T-cell (primary cell): ENCODE results near the gene ACOT11. TPM values are rescaled to one million over a fixed set of nuclear protein-coding genes. Genes with fewer than 3 reads are reported as not detected.

Experiments
- ATAC-seq, 4 experiments: fragments of 200-7000 bp in 3 of 4; fragments of 150-1000 bp in 1 of 4; cut with Tn5 transposase; replicated peaks in 1 of 4; 1 replicate in 3 of 4; 2 replicates in 1 of 4; pipeline ENCODE4 v1.10.0; 2021; ENCODE audit warnings: moderate library complexity in 3 of 4, mild to moderate bottlenecking in 2 of 4, moderate number of reproducible peaks in 1 of 4
- CTCF ChIA-PET, 2 donors: fragments of 300-600 bp; sonication (Branson Sonifier 250); formaldehyde crosslinking; loops; one replicate each; lab custom pipeline; 2022; ENCODE audit warnings: antibody characterized with exemption in 2 of 2; lab: Charles Lee
- POLR2A ChIA-PET, 2 donors: fragments of 300-600 bp; sonication (Branson Sonifier 250); formaldehyde crosslinking; loops; one replicate each; lab custom pipeline; 2022; ENCODE audit warnings: antibody characterized with exemption in 2 of 2; lab: Charles Lee
- DNase-seq, 35 experiments: peaks; one replicate each; pipeline versions ENCODE4 v3.0.0 to v3.0.0-alpha.2; 2013 to 2023
- H3K27ac ChIP-seq: one replicate; pipeline ENCODE4 v1.5.1; 2013; ENCODE audit warnings: low read length
- H3K27me3 ChIP-seq, 2 experiments: replicated peaks in 1 of 2; 1 replicate in 1 of 2; 2 replicates in 1 of 2; pipeline versions ENCODE4 v1.6.1 to v1.7.0; 2013; ENCODE audit warnings: low read length in 1 of 2, mixed read lengths in 1 of 2; ENCODE audit not compliant: control insufficient read depth in 2 of 2, insufficient read depth in 2 of 2; ENCODE audit errors: extremely low read depth in 1 of 2
- H3K36me3 ChIP-seq, 2 donors: 1 replicate in 1 of 2; 2 replicates in 1 of 2; pipeline versions ENCODE4 v1.6.1 to v1.7.0; 2013; ENCODE audit warnings: low read length in 1 of 2; ENCODE audit not compliant: control insufficient read depth in 2 of 2, insufficient read depth in 1 of 2; ENCODE audit errors: extremely low read depth in 1 of 2
- H3K4me1 ChIP-seq, 2 experiments: 1 replicate in 1 of 2; 2 replicates in 1 of 2; pipeline versions ENCODE4 v1.6.1 to v1.7.0; 2013; ENCODE audit warnings: low read length in 2 of 2, mixed read lengths in 1 of 2; ENCODE audit not compliant: insufficient read depth in 2 of 2, control insufficient read depth in 1 of 2; ENCODE audit errors: extremely low read depth in 1 of 2
- H3K4me3 ChIP-seq, 2 donors: 1 replicate in 1 of 2; 2 replicates in 1 of 2; pipeline versions ENCODE4 v1.5.1 to v1.7.0; 2013; ENCODE audit warnings: mild to moderate bottlenecking in 2 of 2, low read length in 1 of 2, moderate library complexity in 1 of 2; ENCODE audit not compliant: control insufficient read depth in 1 of 2; ENCODE audit errors: extremely low read depth in 1 of 2
- H3K9me3 ChIP-seq: 2 replicates; pipeline ENCODE4 v1.7.0; 2013
- H3K27ac Mint-ChIP-seq, 2 donors: one replicate each; pipeline ENCODE4 v1.8.0; 2020 to 2021; ENCODE audit warnings: mild to moderate bottlenecking in 2 of 2, mixed read lengths in 2 of 2
- H3K27me3 Mint-ChIP-seq, 2 donors: one replicate each; pipeline ENCODE4 v1.8.0; 2021 to 2022; ENCODE audit warnings: mixed read lengths in 2 of 2
- H3K36me3 Mint-ChIP-seq: one replicate; pipeline ENCODE4 v1.8.0; 2021; ENCODE audit warnings: mixed read lengths
- H3K4me1 Mint-ChIP-seq, 3 donors: one replicate each; pipeline ENCODE4 v1.8.0; 2020 to 2022; ENCODE audit warnings: mixed read lengths in 3 of 3, mild to moderate bottlenecking in 1 of 3
- H3K4me3 Mint-ChIP-seq, 3 donors: one replicate each; pipeline ENCODE4 v1.8.0; 2020 to 2022; ENCODE audit warnings: mild to moderate bottlenecking in 3 of 3, mixed read lengths in 3 of 3, moderate library complexity in 3 of 3
- H3K9me3 Mint-ChIP-seq, 3 donors: one replicate each; pipeline ENCODE4 v1.8.0; 2020 to 2022; ENCODE audit warnings: mixed read lengths in 3 of 3
- WGBS: methylation state at CpG from one replicate; pipeline ENCODE4 v1.1.5; 2013; ENCODE audit warnings: missing lambda C conversion rate; ENCODE audit not compliant: insufficient coverage; 5-methylcytosine and 5-hydroxymethylcytosine counted together
- total RNA-seq, 35 experiments: library from RNA in 6 of 35; stranded (reverse) in 6 of 35; fragments of 120-200 nt in 1 of 35; gene quantifications; one replicate each; pipeline versions ENCODE4 v1.2.1 to v1.2.4 and lab custom pipeline; 2013 to 2026

ACOT11 gene
- total RNA-seq, 5 donors from 2014 or later (not counting 1 experiment from before 2014, with no cell fraction given) = 0.60 to 1.4 (median 0.93) TPM

GRCh38 chr1:54588377-54588776 lies 40.3 kb downstream of the ACOT11 start:
- POLR2A ChIA-PET = no interaction called here
- DNase-seq = peak in 1 of 35 experiments; percentile 14
- Mint-ChIP-seq H3K4me1 (peaks cover 5 to 7% (median 6%) of the 10 kb centered on the region in 3 donors), H3K4me3 (no peak overlapping the region), H3K27ac (peak overlapping the region in 1 of 2 donors; percentile 41), H3K27me3 (no peaks in the 10 kb centered on the region), H3K9me3 (no peaks in the 10 kb centered on the region), H3K36me3 (no peaks in the 10 kb centered on the region)
- CTCF ChIA-PET = no interaction called here
- WGBS = 36% methylated on average over 2 of the region's 2 CpGs
- peak in 2 of 4 experiments; percentile 55 to 64 for ATAC-seq
- Histone ChIP-seq H3K27ac (no peak overlapping the region), H3K36me3 (peaks cover 0 to 5% of the 10 kb centered on the region in 2 donors), H3K27me3 (peaks cover 0 to 2% of the 10 kb centered on the region in 2 experiments), H3K4me1 (peaks cover 0 to 3% of the 10 kb centered on the region in 2 experiments), H3K9me3 (no peaks in the 10 kb centered on the region), H3K4me3 (no peak overlapping the region)

GRCh38 chr1:54591127-54591756 lies 43.2 kb downstream of the ACOT11 start:
- ChIA-PET CTCF (no interaction called here), POLR2A (no interaction called here)
- Histone ChIP-seq H3K4me3 (no peak overlapping the region), H3K27ac (no peak overlapping the region), H3K9me3 (no peaks in the 10 kb centered on the region), H3K36me3 (no peaks in the 10 kb centered on the region), H3K4me1 (peaks cover 0 to 3% of the 10 kb centered on the region in 2 experiments), H3K27me3 (peaks cover 0 to 2% of the 10 kb centered on the region in 2 experiments)
- Mint-ChIP-seq H3K9me3 (no peaks in the 10 kb centered on the region), H3K27me3 (no peaks in the 10 kb centered on the region), H3K4me3 (no peak overlapping the region), H3K27ac (no peak overlapping the region), H3K36me3 (no peaks in the 10 kb centered on the region), H3K4me1 (peaks cover 5 to 7% (median 6%) of the 10 kb centered on the region in 3 donors)
- ATAC-seq (no peak), DNase-seq (no peak)
- WGBS = 73% methylated on average over 1 of the region's 5 CpGs

- ChIA-PET CTCF (interaction anchor here in 1 of 2 donors (0.6 kb wide), 1 partner anchor 1235 kb away, joined by 4 read pairs; no protein-coding TSS in a partner anchor), POLR2A (no interaction called here)
- 89% methylated on average over 2 of the region's 10 CpGs for WGBS
- Mint-ChIP-seq H3K27ac (no peak overlapping the region), H3K36me3 (no peaks in the 10 kb centered on the region), H3K27me3 (no peaks in the 10 kb centered on the region), H3K9me3 (no peaks in the 10 kb centered on the region), H3K4me3 (no peak overlapping the region), H3K4me1 (peaks cover under 1% of the 10 kb centered on the region in 3 donors)
- Histone ChIP-seq H3K27ac (no peak overlapping the region), H3K27me3 (peaks cover 0 to under 1% of the 10 kb centered on the region in 2 experiments), H3K36me3 (no peaks in the 10 kb centered on the region), H3K4me3 (no peak overlapping the region), H3K9me3 (no peaks in the 10 kb centered on the region), H3K4me1 (no peaks in the 10 kb centered on the region)
- no peak for ATAC-seq
- no peak for DNase-seq
These were observed 45.6 kb downstream of the ACOT11 start for GRCh38 chr1:54593571-54594160.

GRCh38 chr1:54594463-54594862 lies 46.4 kb downstream of the ACOT11 start:
- ChIA-PET POLR2A (no interaction called here), CTCF (interaction anchor here in 1 of 2 donors (0.6 kb wide), 2 partner anchors 45 to 1236 kb away, joined by 3 to 4 read pairs; no protein-coding TSS in a partner anchor)
- Mint-ChIP-seq H3K36me3 (no peaks in the 10 kb centered on the region), H3K9me3 (no peaks in the 10 kb centered on the region), H3K27me3 (no peaks in the 10 kb centered on the region), H3K4me3 (no peak overlapping the region), H3K4me1 (no peaks in the 10 kb centered on the region), H3K27ac (no peak overlapping the region)
- DNase-seq (no peak), ATAC-seq (no peak)
- no peaks in the 10 kb centered on the region for H3K9me3 ChIP-seq
- no peaks in the 10 kb centered on the region for H3K36me3 ChIP-seq
- H3K27me3 ChIP-seq = no peaks in the 10 kb centered on the region
- no peak overlapping the region for H3K4me3 ChIP-seq
- WGBS = 88% methylated on average over 15 of the region's 16 CpGs
- no peak overlapping the region for H3K27ac ChIP-seq
- H3K4me1 ChIP-seq = no peaks in the 10 kb centered on the region

- H3K9me3 ChIP-seq = no peaks in the 10 kb centered on the region
- no peaks in the 10 kb centered on the region for H3K9me3 Mint-ChIP-seq
- DNase-seq (no peak), ATAC-seq (no peak)
- no peaks in the 10 kb centered on the region for H3K4me1 ChIP-seq
- no peaks in the 10 kb centered on the region for H3K36me3 ChIP-seq
- H3K4me1 Mint-ChIP-seq = no peaks in the 10 kb centered on the region
- 78% methylated on average over 3 of the region's 3 CpGs for WGBS
- H3K27me3 Mint-ChIP-seq = no peaks in the 10 kb centered on the region
- ChIA-PET CTCF (interaction anchor here in 1 of 2 donors (0.7 kb wide), 1 partner anchor 107 kb away, joined by 4 read pairs; no protein-coding TSS in a partner anchor), POLR2A (no interaction called here)
- no peaks in the 10 kb centered on the region for H3K36me3 Mint-ChIP-seq
- no peak overlapping the region for H3K4me3 ChIP-seq
- no peak overlapping the region for H3K27ac Mint-ChIP-seq
- H3K4me3 Mint-ChIP-seq = no peak overlapping the region
- no peak overlapping the region for H3K27ac ChIP-seq
- no peaks in the 10 kb centered on the region for H3K27me3 ChIP-seq
These were observed 48.0 kb downstream of the ACOT11 start for GRCh38 chr1:54595956-54596498.

DNA sequence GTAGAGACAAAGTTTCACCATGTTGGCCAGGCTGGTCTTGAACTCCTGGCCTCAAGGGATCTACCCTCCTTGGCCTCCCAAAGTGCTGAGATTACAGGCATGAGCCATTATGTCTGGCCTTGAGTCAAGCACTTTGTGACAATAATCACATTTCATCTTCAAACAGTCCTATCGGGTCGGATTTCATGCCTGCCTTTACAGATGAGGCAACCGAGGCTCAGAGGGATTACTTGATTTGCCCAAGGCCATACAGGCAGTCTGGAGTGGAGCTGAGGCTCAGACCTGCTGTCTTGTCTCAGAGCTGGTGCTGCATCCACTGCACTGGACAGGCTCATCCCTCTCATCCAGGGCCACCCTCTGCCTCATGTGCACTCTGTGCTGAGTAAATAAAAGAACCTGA lies 48.7 kb downstream of the ACOT11 start:
- no peak overlapping the region for H3K27ac ChIP-seq
- H3K9me3 ChIP-seq = no peaks in the 10 kb centered on the region
- H3K36me3 ChIP-seq = no peaks in the 10 kb centered on the region
- Mint-ChIP-seq H3K4me3 (no peak overlapping the region), H3K27me3 (no peaks in the 10 kb centered on the region), H3K36me3 (no peaks in the 10 kb centered on the region), H3K27ac (no peak overlapping the region), H3K4me1 (no peaks in the 10 kb centered on the region), H3K9me3 (no peaks in the 10 kb centered on the region)
- ChIA-PET POLR2A (no interaction called here), CTCF (no interaction called here)
- ATAC-seq (no peak), DNase-seq (no peak)
- WGBS = 90% methylated on average over 3 of the region's 3 CpGs
- no peaks in the 10 kb centered on the region for H3K27me3 ChIP-seq
- H3K4me1 ChIP-seq = no peaks in the 10 kb centered on the region
- no peak overlapping the region for H3K4me3 ChIP-seq
